BJ (cell line): Measurements from ENCODE around the gene MAML2. TPM values are rescaled to one million over a fixed set of nuclear protein-coding genes. Genes with fewer than 3 reads are reported as not detected.

ENCODE experiments used
- CTCF ChIA-PET: fragments of 350-600 bp; formaldehyde crosslinking; extraction: SDS; loops from one replicate; lab custom pipeline; 2021; ENCODE audit warnings: antibody characterized with exemption, inconsistent platforms; lab: Yijun Ruan, JAX
- POLR2A ChIA-PET: fragments of 300-600 bp; sonication (Branson Sonifier 250); formaldehyde crosslinking; extraction: SDS; loops from one replicate; lab custom pipeline; 2021; ENCODE audit warnings: antibody characterized with exemption; lab: Charles Lee
- DNase-seq: peaks from one replicate; pipeline ENCODE4 v3.0.0-alpha.2; 2011; ENCODE audit warnings: low read depth
- H3K27me3 ChIP-seq: 2 replicates; pipeline ENCODE4 v1.6.0; 2011; ENCODE audit warnings: low read length; ENCODE audit not compliant: control insufficient read depth, insufficient read depth
- H3K36me3 ChIP-seq: 2 replicates; pipeline ENCODE4 v1.5.1; 2011; ENCODE audit warnings: low read length; ENCODE audit not compliant: control insufficient read depth, insufficient read depth
- H3K4me3 ChIP-seq: 2 replicates; pipeline ENCODE4 v1.5.1; 2011; ENCODE audit warnings: low read depth, mild to moderate bottlenecking, control low read depth, low read length
- polyA plus RNA-seq: library from polyadenylated mRNA; depleted of rRNA; stranded (reverse); fragments of >200 nt; gene quantifications from 2 replicates; pipeline ENCODE4 v1.2.3, GENCODE V29; 2011
- TF ChIP-seq, protein P1 (sequence below): IDR thresholded peaks from 2 replicates; pipeline ENCODE4 v1.5.1; 2011; ENCODE audit warnings: low read depth, mild to moderate bottlenecking, control low read depth, inconsistent platforms, low read length, moderate library complexity; ENCODE audit not compliant: insufficient read depth

Gene MAML2
- polyA plus RNA-seq, 1 experiment, result 22.0 TPM

DNA sequence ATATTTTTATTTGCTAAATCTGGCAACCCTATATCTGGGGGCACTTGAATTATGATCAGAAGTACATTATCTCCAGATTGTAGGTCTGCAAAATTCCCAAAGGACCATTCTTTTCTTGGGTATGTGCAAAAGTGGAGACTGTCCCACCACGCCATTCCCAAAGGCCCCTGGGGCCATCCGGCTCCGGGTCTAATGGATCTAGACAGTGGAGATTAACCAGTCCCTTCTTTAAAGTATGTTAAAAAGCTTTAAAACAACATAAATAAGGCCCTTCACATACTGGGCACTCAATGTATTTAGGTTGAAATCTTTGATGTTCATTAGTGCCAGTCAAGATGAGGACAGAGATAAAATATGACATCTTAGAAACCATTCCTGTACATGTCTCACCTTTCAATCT, 124.1 kb downstream of the MAML2 start:
- TF ChIP-seq, protein P1, sequence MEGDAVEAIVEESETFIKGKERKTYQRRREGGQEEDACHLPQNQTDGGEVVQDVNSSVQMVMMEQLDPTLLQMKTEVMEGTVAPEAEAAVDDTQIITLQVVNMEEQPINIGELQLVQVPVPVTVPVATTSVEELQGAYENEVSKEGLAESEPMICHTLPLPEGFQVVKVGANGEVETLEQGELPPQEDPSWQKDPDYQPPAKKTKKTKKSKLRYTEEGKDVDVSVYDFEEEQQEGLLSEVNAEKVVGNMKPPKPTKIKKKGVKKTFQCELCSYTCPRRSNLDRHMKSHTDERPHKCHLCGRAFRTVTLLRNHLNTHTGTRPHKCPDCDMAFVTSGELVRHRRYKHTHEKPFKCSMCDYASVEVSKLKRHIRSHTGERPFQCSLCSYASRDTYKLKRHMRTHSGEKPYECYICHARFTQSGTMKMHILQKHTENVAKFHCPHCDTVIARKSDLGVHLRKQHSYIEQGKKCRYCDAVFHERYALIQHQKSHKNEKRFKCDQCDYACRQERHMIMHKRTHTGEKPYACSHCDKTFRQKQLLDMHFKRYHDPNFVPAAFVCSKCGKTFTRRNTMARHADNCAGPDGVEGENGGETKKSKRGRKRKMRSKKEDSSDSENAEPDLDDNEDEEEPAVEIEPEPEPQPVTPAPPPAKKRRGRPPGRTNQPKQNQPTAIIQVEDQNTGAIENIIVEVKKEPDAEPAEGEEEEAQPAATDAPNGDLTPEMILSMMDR, result no peak
- no peak overlapping the region for H3K4me3 ChIP-seq
- H3K27me3 ChIP-seq, result no peaks in the 10 kb centered on the region
- ChIA-PET CTCF (no interaction called here), POLR2A (no interaction called here)
- no peak for DNase-seq
- no peaks in the 10 kb centered on the region for H3K36me3 ChIP-seq

DNA sequence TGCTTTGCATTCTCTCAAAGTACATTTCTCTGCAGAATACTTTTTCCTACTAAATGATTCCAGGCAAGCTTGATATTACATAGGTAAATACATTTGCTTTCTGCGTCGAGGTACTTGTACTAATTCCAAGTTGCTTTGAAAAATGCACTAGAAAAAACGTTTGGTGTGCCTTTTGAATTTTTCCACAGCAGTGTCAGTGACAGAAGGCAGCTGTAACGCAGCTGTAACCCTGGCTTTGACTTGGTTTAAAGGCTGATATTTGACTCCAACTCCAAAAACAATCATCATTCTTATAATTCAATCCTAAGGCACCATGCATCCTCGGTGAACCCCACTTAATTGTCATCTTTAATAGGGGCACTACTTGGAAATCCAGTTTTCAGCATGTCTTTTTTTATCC, 125.0 kb downstream of the MAML2 start:
- Histone ChIP-seq H3K27me3 (no peaks in the 10 kb centered on the region), H3K36me3 (no peaks in the 10 kb centered on the region), H3K4me3 (no peak overlapping the region)
- no peak for DNase-seq
- POLR2A ChIA-PET, result no interaction called here
- CTCF ChIA-PET, result no interaction called here
- TF ChIP-seq, protein P1, result no peak

DNA sequence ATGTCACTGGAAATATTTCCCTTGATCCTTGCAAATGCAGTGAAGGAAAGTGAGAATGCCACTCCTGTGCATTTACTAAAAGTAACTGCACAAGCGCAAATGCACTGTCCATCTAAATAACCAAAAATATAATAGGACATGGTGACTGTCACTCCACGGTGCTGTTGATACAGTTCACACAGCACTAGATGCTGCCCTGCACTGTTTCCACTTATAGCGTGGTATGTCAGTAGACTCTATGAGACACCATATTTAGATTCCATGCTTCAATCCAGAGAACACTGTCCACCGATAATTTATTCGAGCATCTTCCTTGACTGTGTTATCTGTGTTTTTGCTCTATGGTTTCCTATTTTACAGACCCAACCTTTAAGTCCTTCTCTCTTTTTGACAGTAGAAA, 125.8 kb downstream of the MAML2 start:
- ChIA-PET POLR2A (no interaction called here), CTCF (no interaction called here)
- no peaks in the 10 kb centered on the region for H3K27me3 ChIP-seq
- H3K36me3 ChIP-seq, result no peaks in the 10 kb centered on the region
- no peak for DNase-seq
- no peak overlapping the region for H3K4me3 ChIP-seq
- TF ChIP-seq, protein P1, result no peak

DNA sequence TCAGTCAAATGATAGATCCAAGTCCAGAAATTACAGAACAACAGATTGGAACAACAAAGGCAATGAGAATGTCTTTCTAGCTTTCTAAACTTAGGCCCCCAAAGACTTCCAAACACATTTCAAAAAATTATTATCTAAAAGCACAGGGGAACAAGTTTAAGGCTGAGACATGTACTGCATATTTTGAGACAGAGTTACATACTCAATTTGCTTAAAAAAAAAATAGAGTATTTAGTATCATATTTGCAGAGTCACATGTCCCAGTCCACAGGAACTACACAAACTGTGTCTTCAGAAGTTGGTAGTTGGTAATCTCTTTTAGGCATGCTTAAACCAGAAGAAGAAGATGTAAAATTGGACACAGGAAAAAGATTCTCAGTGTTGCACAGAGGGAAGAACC, 127.2 kb downstream of the MAML2 start:
- H3K4me3 ChIP-seq, result no peak overlapping the region
- no peaks in the 10 kb centered on the region for H3K36me3 ChIP-seq
- H3K27me3 ChIP-seq, result no peaks in the 10 kb centered on the region
- ChIA-PET CTCF (interaction anchor here (1.2 to 2.8 kb wide), 3 partner anchors 10 to 127 kb away, joined by 3 to 11 read pairs (median 4); partner anchors contain the start of gene MAML2), POLR2A (no interaction called here)
- TF ChIP-seq, protein P1, result no peak
- DNase-seq, result no peak

DNA sequence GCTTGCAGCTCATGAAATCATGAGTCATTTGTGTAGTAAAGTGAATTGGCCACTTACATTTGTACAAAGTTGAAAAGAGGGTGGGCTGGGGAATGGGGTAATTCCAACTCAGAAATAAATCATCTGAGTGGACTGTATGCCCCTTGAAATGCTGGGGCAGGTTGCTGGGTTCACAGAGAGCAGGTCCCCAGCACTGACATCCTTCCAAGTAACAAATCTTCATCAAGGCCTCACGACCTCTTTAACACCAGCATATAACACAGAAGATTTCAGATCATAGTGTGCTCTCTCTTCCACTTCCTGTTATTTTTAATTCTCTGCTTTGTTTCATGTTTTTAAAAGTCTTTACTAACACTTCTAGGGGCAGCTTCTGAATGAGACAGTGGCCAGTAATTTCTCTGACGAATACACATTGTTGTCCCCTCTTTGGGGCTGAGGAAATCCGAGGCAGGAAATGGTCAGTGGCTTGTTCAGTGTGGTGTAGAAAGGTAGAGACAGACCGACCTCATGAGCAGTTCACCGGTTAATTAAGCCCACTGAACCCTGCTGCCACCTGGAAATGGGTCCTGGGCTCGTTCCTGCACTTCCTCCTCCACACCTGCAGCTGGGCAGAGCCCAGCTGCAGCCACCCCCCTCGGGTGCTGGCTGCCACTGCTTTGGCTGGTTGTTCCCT, 127.7 kb downstream of the MAML2 start:
- ChIA-PET CTCF (interaction anchor here (0.7 to 2.8 kb wide), 6 partner anchors 9 to 365 kb away, joined by 3 to 11 read pairs (median 4); partner anchors contain the start of gene MAML2), POLR2A (interaction anchor here (0.6 kb wide), 1 partner anchor 27 kb away, joined by 5 read pairs; no protein-coding TSS in a partner anchor)
- no peak for DNase-seq
- Histone ChIP-seq H3K36me3 (no peaks in the 10 kb centered on the region), H3K27me3 (no peaks in the 10 kb centered on the region), H3K4me3 (no peak overlapping the region)
- TF ChIP-seq, protein P1, result no peak
